GM18858 (cell line): ENCODE measurements around the gene TBX4.

ENCODE experiments used
- ATAC-seq: cut with Tn5 transposase; IDR thresholded peaks from one replicate; pipeline ENCODE4 v1.9.1; 2021; ENCODE audit not compliant: unreplicated experiment

The TBX4 gene

DNA sequence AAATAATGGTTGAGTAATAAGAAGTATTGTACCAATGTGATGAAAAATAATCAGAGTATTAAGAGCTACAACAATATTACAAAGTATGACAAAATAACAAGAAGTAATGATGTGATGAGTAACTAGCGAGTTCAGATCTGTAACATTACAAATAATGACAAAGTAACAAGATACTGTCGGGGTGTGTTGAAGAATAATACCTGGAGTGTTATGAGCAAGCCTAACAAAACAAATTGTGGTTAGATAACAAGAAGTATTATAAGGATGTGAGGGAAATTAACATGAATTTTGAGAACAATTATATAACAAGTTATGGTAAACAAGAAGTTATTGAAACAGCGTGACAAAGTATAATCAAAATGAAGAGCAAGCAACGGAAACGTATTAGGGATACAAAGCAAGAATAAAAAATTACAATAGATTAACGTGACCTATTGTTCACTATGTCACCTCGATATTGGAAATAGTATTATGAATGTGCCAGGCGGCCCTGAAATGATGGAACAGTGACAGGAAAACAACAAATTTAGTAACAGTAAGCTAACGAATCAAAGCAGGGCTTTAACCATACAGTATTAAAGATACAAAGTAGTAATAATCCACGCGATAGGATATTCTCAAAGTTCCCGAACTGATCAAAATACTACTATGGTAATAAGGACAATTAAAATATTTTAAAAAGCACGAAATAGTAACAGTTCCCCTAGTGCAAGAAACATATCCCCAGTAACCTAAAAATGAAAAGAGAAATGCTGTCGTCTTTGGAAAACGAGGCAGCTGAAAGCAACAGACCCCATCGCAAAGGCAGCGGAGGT is 1.6 kb downstream of the TBX4 start:
- ATAC-seq, result no peak

DNA sequence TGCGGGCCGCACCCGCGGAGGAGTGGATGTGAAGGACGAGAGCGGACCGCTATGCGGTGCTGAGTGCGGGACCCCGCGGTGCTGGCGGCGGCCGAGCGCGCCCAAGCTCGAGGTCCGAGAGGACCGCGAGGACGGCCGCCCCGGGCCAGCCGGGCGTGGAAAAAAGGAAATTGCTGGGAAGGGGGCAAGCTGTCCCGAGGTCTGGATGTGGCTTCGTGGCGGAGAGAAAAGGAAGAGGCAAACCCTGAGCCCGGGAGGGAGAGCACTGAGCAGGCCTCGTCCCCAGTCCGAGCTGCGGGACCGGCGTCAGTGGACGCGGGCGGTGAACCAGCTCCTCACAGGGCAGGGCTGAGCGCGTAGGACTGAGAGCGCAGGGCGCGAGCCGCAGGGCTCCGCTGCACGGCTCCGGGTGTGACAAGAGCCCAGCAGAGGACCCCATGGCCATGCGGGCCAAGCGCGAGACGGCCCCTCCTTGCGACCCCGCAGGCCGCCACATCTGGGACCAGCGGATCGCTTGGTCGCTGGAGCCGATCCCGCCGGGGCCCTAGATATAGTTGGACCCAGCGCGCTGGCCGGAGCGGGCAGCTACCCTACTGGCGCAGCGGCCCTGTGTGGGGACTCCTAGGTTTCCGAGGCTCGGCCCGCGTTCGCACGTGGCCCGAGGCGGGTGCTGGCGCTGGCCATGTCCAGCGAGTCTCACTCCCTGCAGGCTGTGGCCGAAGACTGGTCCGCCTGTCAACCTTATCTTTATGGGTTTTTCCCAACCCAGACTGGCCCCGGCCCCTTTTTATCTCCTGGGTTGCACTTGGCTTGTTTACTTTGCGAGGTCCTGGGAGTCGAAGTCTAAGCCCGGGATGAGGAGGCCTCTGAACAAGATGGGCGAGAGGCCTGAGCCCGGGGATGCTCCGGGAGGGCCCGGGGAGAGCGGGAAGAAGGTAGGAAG is 2.4 kb downstream of the TBX4 start:
- ATAC-seq, result no peak

DNA sequence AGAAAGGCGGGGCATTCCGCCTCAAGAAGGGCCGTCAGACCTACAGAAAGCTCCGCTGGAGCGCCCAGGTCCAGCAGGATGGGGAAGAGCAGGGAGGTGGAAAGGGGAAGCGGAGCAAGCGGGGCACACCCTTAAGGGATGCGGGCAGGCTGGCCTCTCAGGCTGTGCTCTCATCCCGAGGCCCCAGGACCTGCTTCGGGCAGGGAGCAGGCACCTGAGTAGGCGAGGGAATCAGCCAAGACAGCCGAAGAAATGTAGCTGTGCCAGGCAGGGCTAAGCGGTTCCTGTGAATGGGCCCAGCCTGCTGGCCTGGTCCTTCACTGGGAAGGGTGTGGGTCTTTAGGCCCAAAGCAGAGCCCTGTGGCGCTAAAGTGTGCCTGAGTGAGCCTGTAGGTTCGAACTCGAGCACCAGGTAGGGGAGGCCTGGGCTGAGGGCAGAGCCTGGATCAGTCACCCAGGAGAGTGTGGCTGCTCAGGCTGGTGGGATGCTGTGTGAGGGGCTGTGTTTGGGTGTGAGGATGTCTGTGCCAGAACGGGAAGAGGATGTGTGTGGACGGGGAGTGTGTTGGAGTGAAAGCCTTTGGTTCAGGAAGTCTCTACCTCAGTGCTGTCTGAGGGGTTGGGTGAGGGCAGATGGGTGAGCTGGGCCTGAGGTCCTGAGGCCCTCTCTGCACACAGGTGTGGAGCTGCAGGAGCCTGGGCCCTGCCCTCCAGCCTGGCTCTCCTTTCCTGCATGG is 3.3 kb downstream of the TBX4 start:
- no peak for ATAC-seq

DNA sequence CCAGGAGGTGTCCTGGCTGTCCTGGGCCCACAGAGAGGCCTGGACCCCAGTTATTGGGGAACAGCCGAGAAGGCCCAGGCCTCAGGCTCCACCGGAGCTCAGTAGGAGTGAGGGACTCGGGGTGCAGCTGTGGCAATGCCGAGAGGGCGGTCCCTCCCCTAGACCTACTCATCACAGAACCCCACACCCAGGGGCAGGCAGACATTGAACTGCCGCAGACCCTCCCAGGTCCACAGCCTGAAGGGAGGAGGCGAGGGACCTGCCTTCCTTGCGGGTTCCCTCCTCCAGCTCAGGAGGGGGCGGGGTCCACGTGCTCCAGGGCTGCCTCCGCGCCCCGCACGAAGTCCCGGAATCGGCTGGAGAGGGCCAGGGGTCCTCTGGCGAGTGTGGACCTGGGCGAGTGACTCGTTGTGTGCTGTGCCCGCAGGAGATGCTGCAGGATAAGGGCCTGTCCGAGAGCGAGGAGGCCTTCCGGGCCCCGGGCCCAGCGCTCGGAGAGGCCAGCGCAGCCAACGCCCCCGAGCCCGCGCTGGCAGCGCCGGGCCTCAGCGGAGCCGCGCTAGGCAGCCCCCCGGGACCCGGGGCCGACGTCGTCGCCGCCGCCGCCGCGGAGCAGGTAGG is 3.9 kb downstream of the TBX4 start:
- ATAC-seq, result no peak

DNA sequence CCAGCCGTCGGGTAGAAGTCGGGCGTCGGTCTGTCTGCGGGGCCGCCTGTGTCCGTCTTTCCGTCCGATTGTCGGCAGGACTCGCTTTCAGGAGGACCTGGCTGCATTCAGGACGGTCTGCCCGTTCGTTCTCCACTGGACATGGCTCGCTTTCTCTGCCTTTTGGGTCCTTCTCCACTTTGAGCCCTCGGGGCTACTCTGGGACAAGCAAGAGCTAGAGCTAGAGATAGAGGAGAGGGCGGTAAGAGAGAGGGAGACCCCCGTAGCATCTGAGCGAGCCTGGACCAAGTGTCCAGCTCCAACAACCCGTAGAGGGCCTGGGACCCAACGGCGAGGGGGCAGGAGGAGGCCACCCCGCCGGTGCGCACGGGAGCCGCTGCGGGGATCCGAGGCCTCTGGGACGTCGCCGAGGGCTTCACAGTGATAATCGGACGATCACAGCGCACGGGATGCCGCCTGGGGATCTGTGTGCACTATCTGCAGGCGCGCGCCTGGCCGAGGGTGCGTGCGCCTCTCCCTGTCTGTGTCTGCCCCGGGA is 4.5 kb downstream of the TBX4 start:
- ATAC-seq, result no peak

DNA sequence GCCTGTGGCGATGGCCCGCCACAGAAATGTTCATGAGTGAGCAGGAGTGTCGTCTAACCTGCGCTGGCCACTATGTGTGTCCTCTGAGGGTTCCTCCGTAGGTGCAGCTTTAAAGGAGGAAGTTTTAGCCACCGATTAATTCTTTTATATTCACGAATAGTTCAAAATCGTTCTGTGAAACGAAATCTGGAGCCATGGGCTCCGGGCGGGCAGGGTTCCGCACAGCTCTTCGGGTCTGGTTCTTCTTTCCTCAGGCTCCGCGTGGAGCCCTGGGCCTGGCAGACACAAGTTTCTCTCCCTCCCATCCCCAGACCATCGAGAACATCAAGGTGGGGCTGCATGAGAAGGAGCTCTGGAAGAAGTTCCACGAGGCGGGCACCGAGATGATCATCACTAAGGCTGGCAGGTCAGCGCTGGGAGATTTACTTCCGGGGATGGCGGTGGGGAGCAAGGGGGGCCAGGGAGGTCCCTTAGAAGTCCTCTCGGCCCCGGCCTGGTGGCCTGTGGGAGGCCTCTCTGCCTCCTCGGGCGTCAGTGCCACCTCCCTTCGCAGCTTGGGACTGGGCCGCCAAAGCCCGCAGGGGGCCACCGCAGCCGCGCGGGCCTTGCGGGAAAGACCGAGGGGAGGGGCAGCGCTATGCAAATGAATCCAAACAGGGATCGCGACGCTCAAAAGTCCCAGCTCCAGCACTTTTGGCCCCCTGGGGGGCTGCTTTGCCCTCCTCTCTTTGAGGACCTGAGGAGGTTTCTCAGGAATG is 5.2 kb downstream of the TBX4 start:
- no peak for ATAC-seq

DNA sequence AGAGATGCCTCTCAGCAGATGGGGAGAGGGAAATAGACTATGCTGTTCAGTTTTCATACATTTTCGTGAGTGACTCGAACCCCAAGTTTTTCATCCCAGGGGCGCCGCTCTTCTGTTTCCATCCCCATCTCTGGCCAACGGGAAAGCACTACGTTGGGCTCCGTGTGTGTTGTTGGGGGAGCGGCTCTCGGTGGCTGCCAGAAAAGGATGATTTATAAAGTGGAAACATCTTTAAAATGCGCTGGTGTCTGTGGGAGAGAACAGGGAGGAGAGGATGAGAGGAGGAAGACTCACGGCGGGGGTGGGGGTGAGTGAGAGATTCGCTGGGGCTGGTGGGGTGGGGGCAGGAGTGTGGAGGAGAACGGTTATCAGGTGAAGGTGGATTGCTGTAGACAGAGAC is 5.8 kb downstream of the TBX4 start:
- ATAC-seq, result no peak

DNA sequence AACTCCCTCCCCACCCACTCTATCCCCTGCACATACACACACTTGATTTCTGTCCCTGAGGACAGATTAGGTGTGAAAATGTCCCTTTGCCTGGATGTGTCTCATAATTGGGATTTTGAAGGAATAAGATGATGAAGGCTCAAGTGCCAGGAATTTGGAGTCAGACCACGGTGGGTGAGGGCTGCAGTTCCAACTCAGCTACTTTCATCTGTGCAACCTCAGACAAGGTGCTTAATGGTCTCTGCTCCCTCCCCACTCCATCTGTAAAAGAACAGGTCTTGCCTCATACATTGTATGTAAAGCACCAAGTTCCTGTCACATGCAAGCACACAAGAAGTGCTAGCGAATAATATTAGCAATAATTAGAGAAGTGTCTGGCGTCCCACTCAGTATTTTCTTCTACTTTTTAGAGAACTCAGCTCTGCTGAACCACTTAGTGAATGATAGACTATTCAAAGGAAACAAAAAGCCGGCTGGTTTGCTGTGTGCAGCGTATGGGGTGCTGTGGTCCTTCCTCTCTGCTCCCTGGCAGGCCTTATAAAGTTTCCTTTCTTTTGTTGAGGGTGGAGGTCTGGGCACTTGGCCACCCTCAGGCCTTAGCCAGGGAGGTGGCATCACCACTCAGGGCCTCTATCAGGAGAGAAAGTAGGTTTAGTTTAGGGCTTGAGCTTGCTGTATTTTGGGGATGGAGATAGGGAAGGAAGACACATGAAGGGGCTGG is 6.4 kb downstream of the TBX4 start:
- ATAC-seq, result no peak

DNA sequence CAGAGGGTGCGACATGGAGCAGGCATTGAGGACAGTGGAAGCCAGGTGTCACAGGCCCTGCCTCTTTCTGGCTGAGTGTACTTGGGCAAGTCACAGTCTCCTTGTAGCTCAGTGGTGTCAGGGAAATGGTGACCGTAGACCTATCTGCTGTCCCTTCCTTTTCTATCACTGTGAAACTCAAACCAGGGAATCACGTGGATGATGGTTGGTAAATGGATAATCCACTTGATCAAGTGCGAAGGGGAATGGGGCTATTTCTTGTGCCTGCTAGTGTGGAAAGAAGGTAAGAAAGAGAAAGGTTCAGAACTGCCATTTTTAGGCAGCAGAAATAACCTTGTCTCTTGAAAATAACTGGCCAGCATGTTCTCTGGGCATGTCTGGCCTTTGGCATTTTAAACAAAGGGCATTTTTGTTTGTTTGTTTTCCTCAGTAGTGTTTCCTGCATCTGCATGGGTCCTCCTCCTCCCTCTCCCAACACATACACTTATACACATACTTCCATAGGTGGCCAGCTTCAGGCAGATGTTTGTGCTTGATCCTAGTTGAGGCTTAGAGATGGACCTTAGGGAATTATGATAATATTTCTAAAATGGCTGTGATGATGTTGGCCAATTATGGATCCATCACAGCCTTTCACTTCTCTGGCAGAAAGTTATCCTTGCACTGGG is 7.1 kb downstream of the TBX4 start:
- ATAC-seq, result no peak

DNA sequence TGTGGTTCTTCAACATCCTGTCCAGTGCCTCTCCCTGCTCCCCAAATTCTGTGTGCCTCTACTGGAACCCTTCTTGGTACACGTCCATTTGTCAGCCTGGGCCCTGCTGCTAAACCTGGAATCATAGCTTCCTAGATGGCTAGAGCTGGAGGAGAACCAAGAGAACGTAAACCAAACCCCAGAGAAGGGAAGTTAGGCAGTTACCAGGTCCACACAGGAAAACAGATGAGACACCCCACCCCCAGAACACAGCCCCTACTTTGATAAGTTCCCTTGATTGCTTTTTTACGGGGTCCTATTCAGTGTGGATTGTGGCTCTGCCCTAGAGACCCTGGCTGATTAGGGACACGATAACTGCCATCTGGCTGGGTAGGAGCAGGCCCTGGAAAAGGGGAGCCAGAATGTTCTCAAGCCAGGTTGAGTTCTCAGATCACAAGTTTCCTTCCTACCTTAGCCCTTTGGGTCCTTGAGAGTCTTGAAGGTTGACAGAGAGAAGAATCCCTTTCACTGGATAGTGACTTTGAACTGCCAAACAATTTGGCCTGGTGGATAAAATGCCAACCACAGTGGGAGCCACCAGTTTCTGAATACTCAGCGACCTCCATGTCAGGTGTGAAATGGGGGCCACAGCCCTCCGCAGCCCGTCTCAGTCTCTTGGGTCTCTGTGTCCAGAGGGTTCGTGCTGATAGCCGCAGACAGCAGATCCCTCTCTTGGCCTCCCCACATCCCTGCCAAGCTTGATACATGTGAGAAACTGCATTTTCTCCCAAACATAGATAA is 7.9 kb downstream of the TBX4 start:
- no peak for ATAC-seq

DNA sequence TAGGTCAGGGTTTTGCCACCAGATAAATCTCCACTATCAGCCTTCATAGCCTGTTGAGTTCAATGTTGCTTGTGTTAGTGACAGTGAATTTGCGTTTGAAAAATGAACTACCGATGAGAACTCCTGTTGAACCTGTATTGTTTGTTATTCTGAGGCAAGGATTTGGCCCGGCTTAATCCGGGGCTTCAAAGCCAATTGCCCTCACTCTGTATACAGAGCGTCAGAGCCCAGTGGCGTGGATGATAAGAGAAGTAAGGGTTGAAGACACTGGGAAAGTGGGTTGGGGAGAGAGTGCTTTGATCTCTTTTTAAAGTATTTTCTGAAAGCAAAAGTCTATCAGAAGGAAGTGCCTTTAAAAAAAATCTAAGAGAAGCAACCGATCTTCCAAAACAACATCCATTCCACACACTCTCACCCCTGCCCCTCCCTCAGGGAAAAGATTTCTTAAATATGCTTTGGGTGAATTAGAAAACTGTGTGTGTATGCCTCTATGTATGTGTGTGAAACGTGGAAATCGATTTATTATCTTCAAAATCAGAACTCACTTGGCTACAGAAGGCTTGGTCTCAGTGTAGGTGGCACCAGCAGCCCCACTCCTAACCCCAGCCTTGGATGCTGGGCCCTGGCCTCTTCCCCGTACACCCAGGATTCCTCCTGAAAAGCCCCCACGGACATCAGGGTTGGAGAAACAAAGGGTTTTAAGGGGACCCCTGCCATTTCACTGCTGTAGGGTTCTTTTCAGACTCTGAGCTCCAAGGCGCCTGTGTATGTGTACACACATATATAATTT is 8.8 kb downstream of the TBX4 start:
- ATAC-seq, result no peak

DNA sequence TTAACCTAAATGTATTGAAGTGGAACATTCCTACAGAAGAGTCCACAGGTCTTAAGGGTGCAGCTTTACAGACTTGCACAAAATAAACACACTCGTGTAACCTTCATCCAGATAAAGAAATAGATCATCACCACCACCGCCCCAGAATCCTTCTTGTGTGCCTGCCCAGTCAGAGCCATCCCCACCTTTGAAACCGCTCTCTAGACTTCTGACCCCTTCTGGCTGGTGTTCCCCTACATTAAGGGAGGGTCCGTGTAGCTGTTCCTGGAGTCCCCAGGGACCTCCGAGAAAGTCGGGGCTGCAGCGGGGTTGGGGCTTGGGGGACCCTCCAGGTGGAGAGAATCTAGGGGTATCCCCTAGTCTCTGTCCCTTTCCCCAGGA is 9.4 kb downstream of the TBX4 start:
- no peak for ATAC-seq

DNA sequence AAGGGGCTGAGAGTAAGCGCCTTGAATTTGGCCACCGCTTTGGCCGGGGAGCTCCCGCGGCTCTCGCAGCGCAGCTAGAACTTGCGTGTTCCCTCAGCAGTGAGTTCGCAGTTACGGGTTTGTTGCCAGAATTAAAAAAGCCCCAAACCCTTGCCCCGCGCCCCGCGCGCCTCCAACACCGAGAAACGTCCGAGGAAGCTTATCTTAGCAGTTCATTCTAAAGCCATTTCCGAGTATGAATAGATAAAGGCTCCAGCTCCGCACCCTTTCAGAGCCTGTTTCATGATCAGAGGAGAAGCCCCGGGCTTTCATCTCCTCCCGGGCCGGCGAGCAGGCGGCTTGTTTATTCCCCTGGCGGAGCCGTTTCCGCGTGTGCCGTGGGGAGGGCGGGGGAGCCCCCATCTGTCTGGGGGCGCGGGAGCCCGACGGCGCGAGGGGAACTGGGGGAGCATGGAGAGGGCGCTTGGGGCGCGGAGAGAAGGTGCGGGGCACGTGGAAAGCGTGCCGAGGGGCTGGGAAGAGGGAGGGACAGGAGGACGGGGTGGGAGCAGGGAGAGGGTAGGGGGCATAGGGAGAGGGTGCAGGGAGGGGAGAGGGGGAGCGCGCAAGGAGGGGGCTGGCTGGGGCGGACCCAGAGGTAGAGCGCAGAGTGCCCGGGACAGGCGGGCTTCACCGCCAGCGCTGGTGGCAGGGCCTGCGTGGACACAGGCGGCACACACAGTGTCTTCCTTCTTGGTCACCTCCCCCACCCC is 9.9 kb downstream of the TBX4 start:
- ATAC-seq, result no peak

DNA sequence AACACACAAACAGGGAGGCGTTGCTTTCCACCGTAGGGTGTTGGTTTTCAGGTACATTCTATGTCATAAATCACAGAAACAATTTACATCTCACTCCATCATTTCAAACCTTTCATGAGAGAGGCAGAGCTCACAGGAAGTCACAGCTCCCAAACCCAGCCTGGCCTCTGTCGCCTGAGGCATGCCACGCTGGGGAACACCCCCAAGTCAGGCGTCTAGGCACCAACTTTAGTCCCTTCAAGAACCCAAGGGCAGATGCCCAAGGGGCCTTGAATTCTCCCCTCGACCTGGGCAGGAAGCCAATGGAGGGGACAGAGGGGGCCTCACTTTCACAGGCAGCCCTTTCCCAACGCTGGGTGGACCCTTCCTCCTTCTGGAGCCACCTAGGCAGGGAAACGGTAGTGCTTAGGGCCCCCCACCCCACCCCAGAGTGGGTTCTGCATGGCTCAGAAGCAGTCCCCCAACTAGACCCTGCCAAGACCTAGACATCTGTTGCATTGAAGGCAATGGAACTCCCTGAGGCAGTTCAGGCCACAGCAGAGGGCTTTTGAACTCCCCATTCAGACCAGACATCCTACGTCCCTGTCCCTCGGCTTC is 10.6 kb downstream of the TBX4 start:
- ATAC-seq, result no peak

DNA sequence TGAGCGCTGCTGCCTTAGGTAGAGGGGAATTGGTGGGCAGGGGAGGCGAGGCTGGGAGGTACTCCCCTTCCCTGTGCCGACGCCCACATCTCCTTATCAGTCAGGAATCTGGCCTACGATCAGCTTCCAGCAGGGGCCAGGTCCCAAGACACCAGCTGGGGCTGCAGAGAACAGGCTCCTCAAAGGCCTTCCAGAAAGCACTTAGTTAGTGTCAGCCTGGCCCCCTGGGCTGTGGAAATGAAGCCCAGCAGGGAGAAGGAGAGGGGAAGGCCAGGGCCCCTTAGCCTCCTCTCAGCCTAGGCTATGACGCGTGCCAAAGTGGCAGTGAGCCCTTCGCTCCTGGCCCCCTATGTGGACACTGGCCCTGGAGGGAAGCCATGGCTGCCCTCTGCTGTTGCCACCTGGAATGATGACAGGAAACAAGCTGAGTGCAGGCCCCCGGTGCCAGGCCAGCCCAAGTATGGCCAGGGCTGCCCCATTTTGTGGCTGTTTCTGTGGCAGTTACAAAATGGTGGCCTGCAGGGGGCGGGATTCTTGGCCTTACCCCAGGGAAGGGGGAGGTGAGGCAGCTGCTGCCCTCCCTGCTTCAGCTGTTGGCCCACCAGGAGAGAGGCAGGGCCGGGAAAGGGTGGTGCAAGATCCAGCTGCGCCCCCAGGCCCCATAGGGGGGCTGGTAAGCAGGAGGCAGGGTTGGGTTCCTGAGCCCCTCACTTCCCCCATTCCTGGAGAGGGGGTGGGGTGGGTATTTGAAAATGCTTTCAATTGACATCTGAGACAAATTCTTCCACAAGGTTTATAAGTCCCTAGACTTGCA is 11.3 kb downstream of the TBX4 start:
- ATAC-seq, result no peak
